Neural cell (in vitro differentiated cells): ENCODE results near the gene FHAD1. TPM values are rescaled to one million over a fixed set of nuclear protein-coding genes. Genes with fewer than 3 reads are reported as not detected.

ENCODE experiments used
- H2AFZ ChIP-seq: fragments of 200-600, 300-800 bp; sonication (generic), shearing (Covaris generic); 2 replicates; pipeline ENCODE4 v1.6.0; 2014; ENCODE audit warnings: low read depth, mild to moderate bottlenecking, antibody characterized with exemption, low read length, moderate library complexity
- H3F3A ChIP-seq: fragments of 200-600 bp; shearing (Covaris generic); 2 replicates; pipeline ENCODE4 v1.6.1; 2016; ENCODE audit warnings: mild to moderate bottlenecking, moderate library complexity, mixed read lengths, antibody characterized with exemption, low read length; ENCODE audit not compliant: insufficient read depth, poor library complexity, severe bottlenecking
- H3K27ac ChIP-seq: fragments of 200-600, 300-800 bp; sonication (generic), shearing (Covaris generic); 2 replicates; pipeline ENCODE4 v1.5.1; 2014; ENCODE audit warnings: mild to moderate bottlenecking, low read length, moderate library complexity
- H3K27me3 ChIP-seq: fragments of 300-800, 200-600 bp; sonication (generic), shearing (Covaris generic); 2 replicates; pipeline ENCODE4 v1.6.0; 2014; ENCODE audit warnings: mild to moderate bottlenecking, low read depth, low read length, moderate library complexity; ENCODE audit not compliant: insufficient read depth
- H3K36me3 ChIP-seq: fragments of 300-800, 200-600 bp; sonication (generic), shearing (Covaris generic); 2 replicates; pipeline ENCODE4 v1.5.1; 2014; ENCODE audit warnings: mild to moderate bottlenecking, antibody characterized with exemption, low read length, moderate library complexity; ENCODE audit not compliant: insufficient read depth
- H3K4me2 ChIP-seq: fragments of 300-800, 200-600 bp; sonication (generic), shearing (Covaris generic); 2 replicates; pipeline ENCODE4 v1.6.0; 2014; ENCODE audit warnings: mild to moderate bottlenecking, low read length
- H3K4me3 ChIP-seq: fragments of 300-800, 200-600 bp; sonication (generic), shearing (Covaris generic); 2 replicates; pipeline ENCODE4 v1.5.1; 2014; ENCODE audit warnings: mild to moderate bottlenecking, low read length, moderate library complexity
- H3K79me2 ChIP-seq: fragments of 200-600 bp; shearing (Covaris generic); replicated peaks from 2 replicates; pipeline ENCODE4 v1.6.0; 2014; ENCODE audit warnings: mild to moderate bottlenecking, low read length, moderate library complexity; ENCODE audit not compliant: insufficient read depth
- H3K9ac ChIP-seq: fragments of 300-800, 200-600 bp; sonication (generic), shearing (Covaris generic); 2 replicates; pipeline ENCODE4 v1.6.1; 2016; ENCODE audit warnings: mild to moderate bottlenecking, low read length, mixed read lengths
- H3K9me2 ChIP-seq: fragments of 200-600 bp; shearing (Covaris generic); 2 replicates; pipeline ENCODE4 v1.6.1; 2016; ENCODE audit warnings: mild to moderate bottlenecking, low read length, mixed read lengths; ENCODE audit not compliant: insufficient read depth
- H3K9me3 ChIP-seq: fragments of 200-600, 300-800 bp; sonication (generic), shearing (Covaris generic); 2 replicates; pipeline ENCODE4 v1.6.1; 2016; ENCODE audit warnings: mild to moderate bottlenecking, mixed run types, low read length, moderate library complexity, mixed read lengths
- H4K20me1 ChIP-seq: fragments of 200-600 bp; shearing (Covaris generic); 2 replicates; pipeline ENCODE4 v1.6.1; 2016; ENCODE audit warnings: mild to moderate bottlenecking, mixed run types; ENCODE audit not compliant: insufficient read depth
- EP300 ChIP-seq: fragments of 450-650 bp; conservative IDR thresholded peaks from 2 replicates; pipeline ENCODE4 v1.6.1; 2014; ENCODE audit warnings: antibody characterized with exemption, mild to moderate bottlenecking, moderate library complexity; ENCODE audit not compliant: poor library complexity, severe bottlenecking
- EZH2 ChIP-seq: fragments of 200-600, 300-800 bp; shearing (Covaris generic), sonication (generic); IDR thresholded peaks from 2 replicates; pipeline ENCODE4 v1.6.1; 2014; ENCODE audit warnings: antibody characterized with exemption, low read length, borderline replicate concordance, mild to moderate bottlenecking; ENCODE audit not compliant: insufficient read depth, poor library complexity, severe bottlenecking
- MXI1 ChIP-seq: fragments of 450-650 bp; conservative IDR thresholded peaks from 2 replicates; pipeline ENCODE4 v1.6.1; 2014; ENCODE audit warnings: antibody characterized with exemption, mild to moderate bottlenecking; ENCODE audit not compliant: poor library complexity, severe bottlenecking
- POLR2AphosphoS5 ChIP-seq: IDR thresholded peaks from 2 replicates; pipeline ENCODE4 v1.6.1; 2012
- RAD21 ChIP-seq: fragments of 450-650 bp; conservative IDR thresholded peaks from 2 replicates; pipeline ENCODE4 v1.6.1; 2014; ENCODE audit warnings: antibody characterized with exemption, mild to moderate bottlenecking, moderate library complexity
- REST ChIP-seq: IDR thresholded peaks from 2 replicates; pipeline ENCODE4 v1.6.1; 2012; ENCODE audit warnings: borderline replicate concordance
- SMC3 ChIP-seq: fragments of 450-650 bp; conservative IDR thresholded peaks from 2 replicates; pipeline ENCODE4 v1.6.1; 2014; ENCODE audit warnings: antibody characterized with exemption, mild to moderate bottlenecking, moderate library complexity; ENCODE audit not compliant: poor library complexity
- TAF1 ChIP-seq: IDR thresholded peaks from 2 replicates; pipeline ENCODE4 v1.6.1; 2012; ENCODE audit warnings: low read depth
- polyA plus RNA-seq: library from polyadenylated mRNA; depleted of rRNA; stranded (reverse); fragments of >200 nt; gene quantifications from 2 replicates; pipeline ENCODE4 v1.2.3, GENCODE V29; 2014
- TF ChIP-seq, protein P1 (sequence below): fragments of 450-650 bp; IDR thresholded peaks from 2 replicates; pipeline ENCODE4 v1.5.1; 2014; ENCODE audit warnings: antibody characterized with exemption, mild to moderate bottlenecking, moderate library complexity; ENCODE audit not compliant: poor library complexity, severe bottlenecking

The FHAD1 gene
- polyA plus RNA-seq, 1 donor from 2014 or later, result 0.46 TPM

DNA sequence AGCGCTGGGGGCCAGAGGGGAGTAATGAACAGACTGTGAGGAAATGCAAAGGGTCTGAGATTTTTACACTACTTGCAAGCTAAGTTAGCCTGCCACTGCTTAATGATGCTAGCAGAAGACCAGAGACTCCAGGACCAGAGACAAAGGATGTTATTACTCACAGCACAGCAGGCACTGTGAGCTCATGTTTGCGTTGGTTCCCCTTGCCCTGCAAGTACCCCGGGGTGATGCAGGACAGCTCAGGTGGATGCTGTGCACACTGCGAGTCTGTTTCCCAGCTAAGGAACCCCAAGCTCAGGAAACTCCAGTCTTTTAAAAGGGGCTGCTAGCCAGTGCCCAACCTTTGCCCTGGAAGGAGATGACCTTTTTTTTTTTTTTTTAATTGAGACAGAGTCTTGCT is 1.2 kb downstream of the FHAD1 start:
- no peak overlapping the region for H3K4me2 ChIP-seq
- no peaks in the 10 kb centered on the region for H4K20me1 ChIP-seq
- no peak overlapping the region for H3K27ac ChIP-seq
- TF ChIP-seq, protein P1, sequence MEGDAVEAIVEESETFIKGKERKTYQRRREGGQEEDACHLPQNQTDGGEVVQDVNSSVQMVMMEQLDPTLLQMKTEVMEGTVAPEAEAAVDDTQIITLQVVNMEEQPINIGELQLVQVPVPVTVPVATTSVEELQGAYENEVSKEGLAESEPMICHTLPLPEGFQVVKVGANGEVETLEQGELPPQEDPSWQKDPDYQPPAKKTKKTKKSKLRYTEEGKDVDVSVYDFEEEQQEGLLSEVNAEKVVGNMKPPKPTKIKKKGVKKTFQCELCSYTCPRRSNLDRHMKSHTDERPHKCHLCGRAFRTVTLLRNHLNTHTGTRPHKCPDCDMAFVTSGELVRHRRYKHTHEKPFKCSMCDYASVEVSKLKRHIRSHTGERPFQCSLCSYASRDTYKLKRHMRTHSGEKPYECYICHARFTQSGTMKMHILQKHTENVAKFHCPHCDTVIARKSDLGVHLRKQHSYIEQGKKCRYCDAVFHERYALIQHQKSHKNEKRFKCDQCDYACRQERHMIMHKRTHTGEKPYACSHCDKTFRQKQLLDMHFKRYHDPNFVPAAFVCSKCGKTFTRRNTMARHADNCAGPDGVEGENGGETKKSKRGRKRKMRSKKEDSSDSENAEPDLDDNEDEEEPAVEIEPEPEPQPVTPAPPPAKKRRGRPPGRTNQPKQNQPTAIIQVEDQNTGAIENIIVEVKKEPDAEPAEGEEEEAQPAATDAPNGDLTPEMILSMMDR, result no peak
- no peak for TF ChIP-seq TAF1
- no peak for TF ChIP-seq MXI1
- H3K9me2 ChIP-seq, result no peaks in the 10 kb centered on the region
- no peaks in the 10 kb centered on the region for H3K9me3 ChIP-seq
- no peak overlapping the region for H3K4me3 ChIP-seq
- H2AFZ ChIP-seq, result no peak overlapping the region
- H3K9ac ChIP-seq, result no peak overlapping the region
- H3F3A ChIP-seq, result no peaks in the 10 kb centered on the region
- H3K27me3 ChIP-seq, result no peaks in the 10 kb centered on the region
- no peaks in the 10 kb centered on the region for H3K79me2 ChIP-seq
- H3K36me3 ChIP-seq, result no peaks in the 10 kb centered on the region

DNA sequence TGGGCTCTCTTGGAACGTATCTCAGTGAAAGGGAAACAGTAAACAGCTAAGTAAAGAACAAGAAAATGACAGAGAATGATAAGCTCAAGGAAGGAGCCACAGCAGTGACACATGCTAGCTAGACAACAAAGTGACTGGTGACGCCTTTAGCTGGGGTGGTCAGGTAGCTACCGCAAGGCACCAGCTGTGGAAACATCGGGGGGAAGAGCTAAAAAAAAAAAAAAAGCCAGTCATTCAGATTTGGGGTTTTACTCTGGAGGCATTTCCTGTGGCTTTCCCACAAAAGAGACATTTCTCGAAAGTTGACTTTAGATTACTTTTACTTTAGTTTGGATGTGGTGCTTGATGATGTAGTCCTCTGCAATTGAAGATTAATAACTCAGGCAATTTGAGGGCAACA is 2.1 kb downstream of the FHAD1 start:
- H3K9ac ChIP-seq, result no peak overlapping the region
- no peak overlapping the region for H3K27ac ChIP-seq
- no peak overlapping the region for H3K4me3 ChIP-seq
- no peaks in the 10 kb centered on the region for H3K9me2 ChIP-seq
- no peak overlapping the region for H2AFZ ChIP-seq
- H3F3A ChIP-seq, result no peaks in the 10 kb centered on the region
- H3K79me2 ChIP-seq, result no peaks in the 10 kb centered on the region
- H3K4me2 ChIP-seq, result no peak overlapping the region
- TF ChIP-seq RAD21, result no peak
- no peak for TF ChIP-seq REST
- TF ChIP-seq EZH2, result no peak
- TF ChIP-seq MXI1, result no peak
- no peak for TF ChIP-seq POLR2AphosphoS5
- no peak for TF ChIP-seq SMC3
- no peak for TF ChIP-seq EP300
- H4K20me1 ChIP-seq, result no peaks in the 10 kb centered on the region
- H3K27me3 ChIP-seq, result no peaks in the 10 kb centered on the region
- no peaks in the 10 kb centered on the region for H3K36me3 ChIP-seq
- H3K9me3 ChIP-seq, result no peaks in the 10 kb centered on the region
